ENCODE data around the gene CPNE7.

DNA sequence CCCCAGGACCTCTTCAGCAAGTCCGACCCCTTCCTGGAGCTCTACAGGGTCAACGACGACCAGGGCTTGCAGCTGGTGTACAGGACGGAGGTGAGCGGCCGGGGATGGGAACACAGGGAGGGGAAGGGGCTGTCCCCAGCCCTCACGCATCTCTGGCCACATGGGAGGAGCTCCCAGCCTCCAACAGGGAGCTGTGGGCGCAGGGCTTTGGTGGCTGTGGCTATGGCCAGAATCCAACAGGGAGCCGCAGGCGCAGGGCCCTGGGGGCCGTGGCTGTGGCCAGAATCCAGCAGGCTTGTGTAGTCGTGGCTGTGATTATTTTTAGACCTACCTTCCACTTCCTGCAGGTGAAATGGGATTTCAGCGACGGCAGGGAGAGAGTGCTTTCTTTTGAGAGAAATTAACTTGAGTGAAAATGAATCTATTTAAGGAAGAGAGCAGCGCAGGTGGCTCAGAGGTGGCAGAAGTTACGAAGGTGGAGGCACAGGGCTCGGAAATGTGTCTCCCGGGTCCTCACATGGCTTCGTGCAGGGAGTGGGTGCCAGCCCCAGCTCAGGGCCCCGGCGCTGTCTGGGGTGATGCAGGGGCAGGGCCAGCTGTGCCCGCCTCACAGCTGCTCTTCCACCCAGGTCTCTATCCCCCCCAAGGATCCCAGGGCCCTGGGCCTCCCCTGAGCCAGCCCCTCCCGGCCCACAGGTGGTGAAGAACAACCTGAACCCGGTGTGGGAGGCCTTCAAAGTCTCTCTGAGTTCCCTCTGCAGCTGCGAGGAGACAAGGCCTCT lies 9.4 kb downstream of the CPNE7 start:
- TF ChIP-seq, protein P1, sequence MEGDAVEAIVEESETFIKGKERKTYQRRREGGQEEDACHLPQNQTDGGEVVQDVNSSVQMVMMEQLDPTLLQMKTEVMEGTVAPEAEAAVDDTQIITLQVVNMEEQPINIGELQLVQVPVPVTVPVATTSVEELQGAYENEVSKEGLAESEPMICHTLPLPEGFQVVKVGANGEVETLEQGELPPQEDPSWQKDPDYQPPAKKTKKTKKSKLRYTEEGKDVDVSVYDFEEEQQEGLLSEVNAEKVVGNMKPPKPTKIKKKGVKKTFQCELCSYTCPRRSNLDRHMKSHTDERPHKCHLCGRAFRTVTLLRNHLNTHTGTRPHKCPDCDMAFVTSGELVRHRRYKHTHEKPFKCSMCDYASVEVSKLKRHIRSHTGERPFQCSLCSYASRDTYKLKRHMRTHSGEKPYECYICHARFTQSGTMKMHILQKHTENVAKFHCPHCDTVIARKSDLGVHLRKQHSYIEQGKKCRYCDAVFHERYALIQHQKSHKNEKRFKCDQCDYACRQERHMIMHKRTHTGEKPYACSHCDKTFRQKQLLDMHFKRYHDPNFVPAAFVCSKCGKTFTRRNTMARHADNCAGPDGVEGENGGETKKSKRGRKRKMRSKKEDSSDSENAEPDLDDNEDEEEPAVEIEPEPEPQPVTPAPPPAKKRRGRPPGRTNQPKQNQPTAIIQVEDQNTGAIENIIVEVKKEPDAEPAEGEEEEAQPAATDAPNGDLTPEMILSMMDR (conservative IDR thresholded peaks at IDR 0.05 in 1 of 2, IDR thresholded peaks at IDR 0.05 in 1 of 2; ENCODE audit: low read depth in 1 of 2, low read length in 2 of 2) = no peak
- no peak for TF ChIP-seq EZH2 (IDR thresholded peaks at IDR 0.05; ENCODE audit: low read length, missing control alignments)
